HCT116 (cell line): Measurements from ENCODE around the gene HOXC4. TPM values are rescaled to one million over a fixed set of nuclear protein-coding genes. Genes with fewer than 3 reads are reported as not detected.

Experiments
- ATAC-seq: fragments of 200-7000 bp; cut with Tn5 transposase; 2 replicates; pipeline ENCODE4 v1.9.1; 2020; ENCODE audit warnings: mild to moderate bottlenecking, moderate library complexity
- BruUV-seq: library from RNA; stranded (reverse); fragments of 400-500 nt; replicated peaks from 2 replicates; lab custom pipeline; 2021; lab: Mats Ljungman, UMichigan
- CTCF ChIA-PET: fragments of 300-600 bp; sonication (Branson Sonifier 250); formaldehyde crosslinking; loops from one replicate; lab custom pipeline; 2021; ENCODE audit warnings: antibody characterized with exemption; lab: Charles Lee
- POLR2A ChIA-PET: fragments of 300-600, 350-600 bp; sonication (Branson Sonifier 250); formaldehyde crosslinking; loops from one replicate; lab custom pipeline; 2021; ENCODE audit warnings: antibody characterized with exemption; lab: Charles Lee
- RAD21 ChIA-PET, 2 experiments: fragments of 300-600 bp; sonication (Branson Sonifier 250); formaldehyde crosslinking; loops; one replicate each; lab custom pipeline; 2023; ENCODE audit warnings: low total read pairs in 2 of 2; ENCODE audit not compliant: uncharacterized antibody in 2 of 2, unreplicated experiment in 2 of 2, low non-redundant PET in 1 of 2; lab: Charles Lee
- DNase-seq: peaks from one replicate; pipeline ENCODE4 v3.0.0-alpha.2; 2010; ENCODE audit warnings: low read depth, low spot score
- H2AFZ ChIP-seq: fragments of 200-600 bp; shearing (Covaris generic), sonication (generic); 2 replicates; pipeline ENCODE4 v1.6.1; 2017; ENCODE audit warnings: low read depth, mixed run types, mixed read lengths, antibody characterized with exemption, low read length; ENCODE audit not compliant: poor library complexity, severe bottlenecking
- H3K27ac ChIP-seq: 2 replicates; pipeline ENCODE4 v1.5.1; 2012; ENCODE audit warnings: low read depth, low read length
- H3K27me3 ChIP-seq: fragments of 200-600 bp; sonication (generic); 2 replicates; pipeline ENCODE4 v1.6.1; 2016; ENCODE audit warnings: mixed run types, low read length, mixed read lengths; ENCODE audit not compliant: insufficient read depth
- H3K36me3 ChIP-seq, 2 experiments: fragments of 200-500 bp in 1 of 2; fragments of 200-600 bp in 1 of 2; sonication (Bioruptor generic) in 1 of 2; sonication (generic) in 1 of 2; 2 replicates each; pipeline versions ENCODE4 v1.5.1 to v1.6.1; 2014 to 2016; ENCODE audit warnings: low read length in 2 of 2, inconsistent platforms in 1 of 2, mixed read lengths in 1 of 2, mixed run types in 1 of 2; ENCODE audit not compliant: insufficient read depth in 2 of 2, control insufficient read depth in 1 of 2
- H3K4me1 ChIP-seq, 2 experiments: fragments of 200-600 bp in 1 of 2; sonication (generic) in 1 of 2; 2 replicates each; pipeline versions ENCODE4 v1.5.1 to v1.6.1; 2012 to 2017; ENCODE audit warnings: low read length in 2 of 2, inconsistent platforms in 1 of 2, mild to moderate bottlenecking in 1 of 2, mixed read lengths in 1 of 2, mixed run types in 1 of 2, moderate library complexity in 1 of 2; ENCODE audit not compliant: insufficient read depth in 2 of 2, control insufficient read depth in 1 of 2
- H3K4me2 ChIP-seq: fragments of 200-600 bp; sonication (generic); 2 replicates; pipeline ENCODE4 v1.6.1; 2017; ENCODE audit warnings: mixed run types, low read length, mixed read lengths
- H3K4me3 ChIP-seq, 2 experiments: fragments of 200-600 bp in 1 of 2; sonication (generic) in 1 of 2; replicated peaks in 1 of 2; 2 replicates each; pipeline ENCODE4 v1.5.1; 2011 to 2016; ENCODE audit warnings: low read length in 2 of 2, control low read depth in 1 of 2, low read depth in 1 of 2, mild to moderate bottlenecking in 1 of 2, mixed read lengths in 1 of 2, mixed run types in 1 of 2
- H3K79me2 ChIP-seq: fragments of 200-600 bp; sonication (generic); 2 replicates; pipeline ENCODE4 v1.6.1; 2017; ENCODE audit warnings: mild to moderate bottlenecking, mixed run types, low read length, moderate library complexity, mixed read lengths; ENCODE audit not compliant: insufficient read depth
- H3K9ac ChIP-seq: fragments of 200-600 bp; sonication (generic); 2 replicates; pipeline ENCODE4 v1.6.1; 2016; ENCODE audit warnings: low read length, mixed read lengths
- H3K9me2 ChIP-seq: fragments of 200-600 bp; sonication (generic), shearing (Covaris generic); 2 replicates; pipeline ENCODE4 v1.6.1; 2017; ENCODE audit warnings: mixed run types, mild to moderate bottlenecking, moderate library complexity; ENCODE audit not compliant: insufficient read depth
- H3K9me3 ChIP-seq, 2 experiments: fragments of 200-500 bp in 1 of 2; fragments of 200-600 bp in 1 of 2; sonication (Bioruptor generic) in 1 of 2; sonication (generic) in 1 of 2; 2 replicates each; pipeline ENCODE4 v1.6.1; 2014 to 2017; ENCODE audit warnings: low read length in 2 of 2, mixed read lengths in 2 of 2, inconsistent platforms in 1 of 2, low read depth in 1 of 2, mild to moderate bottlenecking in 1 of 2, mixed run types in 1 of 2, moderate library complexity in 1 of 2; ENCODE audit not compliant: control insufficient read depth in 1 of 2, insufficient read depth in 1 of 2
- H4K20me1 ChIP-seq: fragments of 200-600 bp; sonication (generic), shearing (Covaris generic); 2 replicates; pipeline ENCODE4 v1.6.1; 2017; ENCODE audit warnings: mixed run types, mild to moderate bottlenecking, moderate library complexity; ENCODE audit not compliant: insufficient read depth
- ELF1 ChIP-seq: IDR thresholded peaks from 2 replicates; pipeline ENCODE4 v1.6.1; 2012; ENCODE audit warnings: low read depth, borderline replicate concordance
- EZH2 ChIP-seq: fragments of 200-600 bp; sonication (generic); IDR thresholded peaks from 2 replicates; pipeline ENCODE4 v1.6.1; 2017; ENCODE audit warnings: antibody characterized with exemption, mixed run types
- EZH2phosphoT487 ChIP-seq: fragments of 200-600 bp; IDR thresholded peaks from 2 replicates; pipeline ENCODE4 v1.6.1; 2018; ENCODE audit warnings: antibody characterized with exemption, borderline replicate concordance
- FOSL1 ChIP-seq: IDR thresholded peaks from 2 replicates; pipeline ENCODE4 v1.6.1; 2012; ENCODE audit warnings: low read depth
- JUND ChIP-seq: IDR thresholded peaks from 2 replicates; pipeline ENCODE4 v1.6.1; 2012
- POLR2A ChIP-seq: IDR thresholded peaks from 2 replicates; pipeline ENCODE4 v1.7.0; 2011; ENCODE audit warnings: borderline replicate concordance; ENCODE audit not compliant: insufficient read depth, insufficient read length; ENCODE audit errors: extremely low read depth
- POLR2AphosphoS5 ChIP-seq: IDR thresholded peaks from 2 replicates; pipeline ENCODE4 v1.6.1; 2011; ENCODE audit warnings: mild to moderate bottlenecking, low read depth, low read length, moderate library complexity
- RAD21 ChIP-seq: IDR thresholded peaks from 2 replicates; pipeline ENCODE4 v1.6.1; 2012; ENCODE audit warnings: low read depth, mild to moderate bottlenecking
- SIN3A ChIP-seq: IDR thresholded peaks from 2 replicates; pipeline ENCODE4 v1.6.1; 2012; ENCODE audit warnings: low read depth
- SP1 ChIP-seq: IDR thresholded peaks from 2 replicates; pipeline ENCODE4 v1.6.1; 2012; ENCODE audit warnings: low read depth
- SRF ChIP-seq: IDR thresholded peaks from 2 replicates; pipeline ENCODE4 v1.6.1; 2012; ENCODE audit warnings: low read depth
- YY1 ChIP-seq: IDR thresholded peaks from 2 replicates; pipeline ENCODE4 v1.6.1; 2011; ENCODE audit warnings: low read length, low read depth, moderate library complexity, mild to moderate bottlenecking; ENCODE audit not compliant: insufficient replicate concordance; ENCODE audit errors: extremely low read depth
- ZFX ChIP-seq: fragments of 450-650 bp; IDR thresholded peaks from 2 replicates; pipeline ENCODE4 v1.6.1; 2017
- intact Hi-C: fragments of 100-400 bp; cut with micrococcal nuclease; formaldehyde crosslinking; loops from 2 replicates; pipeline ENCODE4 v1.10.0; 2022
- total RNA-seq: library from RNA; stranded (reverse); gene quantifications from one replicate; pipeline ENCODE4 v1.2.1, GENCODE V29; 2021; ENCODE audit not compliant: unreplicated experiment
- TF ChIP-seq, protein P1 (sequence below), 3 experiments: fragments of 200-600 bp in 1 of 3; sonication (generic) in 1 of 3; IDR thresholded peaks in 2 of 3; conservative IDR thresholded peaks in 1 of 3; 2 replicates each; pipeline ENCODE4 v1.5.1; 2012 to 2017; ENCODE audit warnings: low read depth in 2 of 3, low read length in 2 of 3, antibody characterized with exemption in 1 of 3, borderline replicate concordance in 1 of 3, control low read depth in 1 of 3, mild to moderate bottlenecking in 1 of 3, mixed read lengths in 1 of 3, mixed run types in 1 of 3, moderate library complexity in 1 of 3; ENCODE audit not compliant: insufficient read depth in 1 of 3
- TF ChIP-seq, protein P2 (sequence below): IDR thresholded peaks from 2 replicates; pipeline ENCODE4 v1.6.1; 2012
- TF ChIP-seq, protein P3 (sequence below): IDR thresholded peaks from 2 replicates; pipeline ENCODE4 v1.6.1; 2012
- TF ChIP-seq, protein P4 (sequence below): IDR thresholded peaks from 2 replicates; pipeline ENCODE4 v1.6.1; 2012; ENCODE audit warnings: low read depth

Gene HOXC4
- total RNA-seq, 1 experiment from 2014 or later, result 1.5 TPM

DNA sequence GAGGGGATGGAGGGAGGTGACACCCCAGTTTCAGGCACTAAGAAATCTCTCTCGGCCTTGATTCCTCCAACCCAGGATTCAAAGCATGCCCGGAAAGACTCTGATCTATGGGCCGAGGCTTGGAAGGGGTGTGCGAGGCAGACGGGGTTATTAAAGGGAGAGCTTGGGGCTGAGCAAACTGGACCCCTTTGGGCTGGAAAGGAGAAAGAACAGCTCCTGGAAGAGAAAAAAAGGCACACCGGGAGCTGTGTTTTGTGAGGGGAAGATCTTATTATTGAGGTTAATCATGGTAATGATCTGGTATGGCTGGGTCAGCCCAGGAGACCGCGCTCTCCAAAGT lies 5.7 kb upstream of the HOXC4 start:
- BruUV-seq, result no TSS peak
- no peaks in the 10 kb centered on the region for H3K9me2 ChIP-seq
- H3K27ac ChIP-seq, result no peak overlapping the region
- H4K20me1 ChIP-seq, result no peaks in the 10 kb centered on the region
- no peak overlapping the region for H3K4me2 ChIP-seq
- intact Hi-C loops, result no loop called here
- H3K4me1 ChIP-seq, result no peaks in the 10 kb centered on the region
- no peaks in the 10 kb centered on the region for H3K9me3 ChIP-seq
- no peaks in the 10 kb centered on the region for H3K36me3 ChIP-seq
- DNase-seq (no peak), ATAC-seq (no peak)
- H2AFZ ChIP-seq, result no peak overlapping the region
- no peaks in the 10 kb centered on the region for H3K27me3 ChIP-seq
- ChIA-PET CTCF (no interaction called here), RAD21 (no interaction called here), POLR2A (no interaction called here)
- H3K9ac ChIP-seq, result no peak overlapping the region
- H3K79me2 ChIP-seq, result no peaks in the 10 kb centered on the region
- TF ChIP-seq JUND, result no peak
- TF ChIP-seq ELF1, result no peak
- TF ChIP-seq, protein P1, sequence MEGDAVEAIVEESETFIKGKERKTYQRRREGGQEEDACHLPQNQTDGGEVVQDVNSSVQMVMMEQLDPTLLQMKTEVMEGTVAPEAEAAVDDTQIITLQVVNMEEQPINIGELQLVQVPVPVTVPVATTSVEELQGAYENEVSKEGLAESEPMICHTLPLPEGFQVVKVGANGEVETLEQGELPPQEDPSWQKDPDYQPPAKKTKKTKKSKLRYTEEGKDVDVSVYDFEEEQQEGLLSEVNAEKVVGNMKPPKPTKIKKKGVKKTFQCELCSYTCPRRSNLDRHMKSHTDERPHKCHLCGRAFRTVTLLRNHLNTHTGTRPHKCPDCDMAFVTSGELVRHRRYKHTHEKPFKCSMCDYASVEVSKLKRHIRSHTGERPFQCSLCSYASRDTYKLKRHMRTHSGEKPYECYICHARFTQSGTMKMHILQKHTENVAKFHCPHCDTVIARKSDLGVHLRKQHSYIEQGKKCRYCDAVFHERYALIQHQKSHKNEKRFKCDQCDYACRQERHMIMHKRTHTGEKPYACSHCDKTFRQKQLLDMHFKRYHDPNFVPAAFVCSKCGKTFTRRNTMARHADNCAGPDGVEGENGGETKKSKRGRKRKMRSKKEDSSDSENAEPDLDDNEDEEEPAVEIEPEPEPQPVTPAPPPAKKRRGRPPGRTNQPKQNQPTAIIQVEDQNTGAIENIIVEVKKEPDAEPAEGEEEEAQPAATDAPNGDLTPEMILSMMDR (IDR thresholded peaks at IDR 0.05 in 2 of 3, conservative IDR thresholded peaks at IDR 0.05 in 1 of 3; ENCODE audit: borderline replicate concordance in 1 of 3, insufficient read depth in 1 of 3, low read depth in 2 of 3, low read length in 2 of 3), result no peak
- TF ChIP-seq POLR2A, result no peak
- H3K4me3 ChIP-seq, result no peak overlapping the region

DNA sequence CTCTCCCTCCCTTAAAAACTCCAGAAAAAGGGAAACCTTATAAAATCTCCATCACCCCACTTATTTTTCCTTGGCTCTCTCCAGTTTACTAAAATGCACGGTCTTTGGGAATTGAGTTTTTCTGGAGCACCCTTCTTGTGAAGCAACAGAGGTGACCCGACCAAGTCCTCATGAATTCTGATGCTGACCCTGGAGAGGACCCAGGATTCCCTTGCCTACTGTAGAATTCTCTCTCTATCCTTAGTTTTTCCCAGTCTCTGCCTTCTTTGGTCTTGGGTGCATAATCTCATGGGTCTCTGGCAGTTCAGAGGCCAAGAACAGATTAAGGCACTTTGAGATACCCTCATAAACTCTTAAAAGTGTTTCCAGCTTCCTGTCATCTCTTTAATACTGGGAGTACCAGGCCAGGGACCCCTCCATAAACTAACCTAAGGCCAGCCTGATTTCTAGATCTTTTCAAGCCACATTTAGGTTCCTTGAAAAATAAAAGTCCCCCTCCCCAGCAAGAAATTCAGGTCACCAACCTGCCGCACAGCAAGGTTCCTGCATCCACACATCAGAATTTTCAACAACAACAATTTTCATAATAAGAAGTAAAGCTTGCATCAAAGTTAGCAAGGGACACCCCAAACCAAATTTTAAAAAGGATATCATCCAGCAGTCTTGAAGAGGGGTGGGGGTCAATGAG lies 5.1 kb upstream of the HOXC4 start:
- no peaks in the 10 kb centered on the region for H4K20me1 ChIP-seq
- H3K4me2 ChIP-seq, result no peak overlapping the region
- POLR2A ChIA-PET, result no interaction called here
- TF ChIP-seq, protein P2, sequence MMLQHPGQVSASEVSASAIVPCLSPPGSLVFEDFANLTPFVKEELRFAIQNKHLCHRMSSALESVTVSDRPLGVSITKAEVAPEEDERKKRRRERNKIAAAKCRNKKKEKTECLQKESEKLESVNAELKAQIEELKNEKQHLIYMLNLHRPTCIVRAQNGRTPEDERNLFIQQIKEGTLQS, result no peak
- no peak for TF ChIP-seq ELF1
- TF ChIP-seq, protein P3, sequence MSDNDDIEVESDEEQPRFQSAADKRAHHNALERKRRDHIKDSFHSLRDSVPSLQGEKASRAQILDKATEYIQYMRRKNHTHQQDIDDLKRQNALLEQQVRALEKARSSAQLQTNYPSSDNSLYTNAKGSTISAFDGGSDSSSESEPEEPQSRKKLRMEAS, result no peak
- no peak for TF ChIP-seq FOSL1
- TF ChIP-seq POLR2AphosphoS5, result no peak
- no peak for TF ChIP-seq YY1
- no peak for TF ChIP-seq SP1
- no peak for TF ChIP-seq EZH2
- no peak for TF ChIP-seq ZFX
- TF ChIP-seq RAD21, result no peak
- no peak for TF ChIP-seq SRF
- TF ChIP-seq, protein P4, sequence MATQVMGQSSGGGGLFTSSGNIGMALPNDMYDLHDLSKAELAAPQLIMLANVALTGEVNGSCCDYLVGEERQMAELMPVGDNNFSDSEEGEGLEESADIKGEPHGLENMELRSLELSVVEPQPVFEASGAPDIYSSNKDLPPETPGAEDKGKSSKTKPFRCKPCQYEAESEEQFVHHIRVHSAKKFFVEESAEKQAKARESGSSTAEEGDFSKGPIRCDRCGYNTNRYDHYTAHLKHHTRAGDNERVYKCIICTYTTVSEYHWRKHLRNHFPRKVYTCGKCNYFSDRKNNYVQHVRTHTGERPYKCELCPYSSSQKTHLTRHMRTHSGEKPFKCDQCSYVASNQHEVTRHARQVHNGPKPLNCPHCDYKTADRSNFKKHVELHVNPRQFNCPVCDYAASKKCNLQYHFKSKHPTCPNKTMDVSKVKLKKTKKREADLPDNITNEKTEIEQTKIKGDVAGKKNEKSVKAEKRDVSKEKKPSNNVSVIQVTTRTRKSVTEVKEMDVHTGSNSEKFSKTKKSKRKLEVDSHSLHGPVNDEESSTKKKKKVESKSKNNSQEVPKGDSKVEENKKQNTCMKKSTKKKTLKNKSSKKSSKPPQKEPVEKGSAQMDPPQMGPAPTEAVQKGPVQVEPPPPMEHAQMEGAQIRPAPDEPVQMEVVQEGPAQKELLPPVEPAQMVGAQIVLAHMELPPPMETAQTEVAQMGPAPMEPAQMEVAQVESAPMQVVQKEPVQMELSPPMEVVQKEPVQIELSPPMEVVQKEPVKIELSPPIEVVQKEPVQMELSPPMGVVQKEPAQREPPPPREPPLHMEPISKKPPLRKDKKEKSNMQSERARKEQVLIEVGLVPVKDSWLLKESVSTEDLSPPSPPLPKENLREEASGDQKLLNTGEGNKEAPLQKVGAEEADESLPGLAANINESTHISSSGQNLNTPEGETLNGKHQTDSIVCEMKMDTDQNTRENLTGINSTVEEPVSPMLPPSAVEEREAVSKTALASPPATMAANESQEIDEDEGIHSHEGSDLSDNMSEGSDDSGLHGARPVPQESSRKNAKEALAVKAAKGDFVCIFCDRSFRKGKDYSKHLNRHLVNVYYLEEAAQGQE, result no peak
- no peak for TF ChIP-seq SIN3A
- no peak for TF ChIP-seq EZH2phosphoT487

More for the DNA sequence above, 5.1 kb upstream of the HOXC4 start:
- H3K79me2 ChIP-seq, result no peaks in the 10 kb centered on the region
- H3K9ac ChIP-seq, result no peak overlapping the region
- DNase-seq, result no peak
- no peak overlapping the region for H3K27ac ChIP-seq
- no TSS peak for BruUV-seq
- no peaks in the 10 kb centered on the region for H3K36me3 ChIP-seq
- ChIA-PET RAD21 (no interaction called here), CTCF (no interaction called here)
- no peaks in the 10 kb centered on the region for H3K9me3 ChIP-seq
- H3K9me2 ChIP-seq, result no peaks in the 10 kb centered on the region
- ATAC-seq, result no peak
- H3K27me3 ChIP-seq, result no peaks in the 10 kb centered on the region
- H3K4me3 ChIP-seq, result no peak overlapping the region
- H3K4me1 ChIP-seq, result no peaks in the 10 kb centered on the region
- intact Hi-C loops, result no loop called here
- H2AFZ ChIP-seq, result no peak overlapping the region
